GM12878 (cell line): ENCODE data around the gene OLFM1. TPM values are rescaled to one million over a fixed set of nuclear protein-coding genes. Genes with fewer than 3 reads are reported as not detected.

ENCODE experiments used
- ATAC-seq: fragments of 200-7000 bp; cut with Tn5 transposase; 3 replicates; pipeline ENCODE4 v1.9.1; 2020; ENCODE audit warnings: mild to moderate bottlenecking, moderate library complexity
- BruUV-seq: library from RNA; stranded (reverse); fragments of 400-500 nt; replicated peaks from 2 replicates; lab custom pipeline; 2021; lab: Mats Ljungman, UMichigan
- CTCF ChIA-PET: fragments of 300-600 bp; sonication (Branson Sonifier 250); formaldehyde crosslinking; extraction: SDS; loops from one replicate; lab custom pipeline; 2021; ENCODE audit warnings: inconsistent platforms; lab: Yijun Ruan, JAX
- POLR2A ChIA-PET: fragments of 350-600 bp; formaldehyde crosslinking; extraction: SDS; loops from one replicate; lab custom pipeline; 2021; ENCODE audit warnings: inconsistent platforms; lab: Charles Lee
- RAD21 ChIA-PET: fragments of 300-600 bp; sonication (Branson Sonifier 250); formaldehyde crosslinking; loops from one replicate; lab custom pipeline; 2023; ENCODE audit warnings: antibody characterized with exemption; ENCODE audit not compliant: unreplicated experiment; lab: Charles Lee
- SMC1A ChIA-PET: fragments of 300-600 bp; sonication (Branson Sonifier 250); formaldehyde crosslinking; loops from one replicate; lab custom pipeline; 2023; ENCODE audit not compliant: unreplicated experiment, uncharacterized antibody; lab: Charles Lee
- DNase-seq: peaks from one replicate; pipeline ENCODE4 v3.0.0-alpha.2; 2011; ENCODE audit warnings: low read depth, low spot score
- FAIRE-seq: peaks from 3 replicates; lab custom pipeline; 2011; peaks lifted over from hg19 to GRCh38; lab: Jason Lieb, UNC
- H2AFZ ChIP-seq: 2 replicates; pipeline ENCODE4 v1.6.0; 2011; ENCODE audit warnings: low read depth, low read length, control low read depth; ENCODE audit not compliant: control insufficient read depth
- H3K27ac ChIP-seq: 2 replicates; pipeline ENCODE4 v1.5.1; 2011; ENCODE audit warnings: control low read depth; ENCODE audit not compliant: control insufficient read depth, insufficient read depth
- H3K27me3 ChIP-seq, 2 experiments: replicated peaks in 1 of 2; 2 replicates each; pipeline versions ENCODE4 v1.6.0 to v1.6.1; 2011; ENCODE audit warnings: low read length in 1 of 2; ENCODE audit not compliant: control insufficient read depth in 2 of 2, insufficient read depth in 2 of 2
- H3K36me3 ChIP-seq, 2 experiments: 2 replicates each; pipeline ENCODE4 v1.5.1; 2011; ENCODE audit warnings: low read length in 1 of 2; ENCODE audit not compliant: control insufficient read depth in 2 of 2, insufficient read depth in 2 of 2
- H3K4me1 ChIP-seq: 2 replicates; pipeline ENCODE4 v1.6.1; 2011; ENCODE audit warnings: mild to moderate bottlenecking, low read length, moderate library complexity, mixed read lengths; ENCODE audit not compliant: control insufficient read depth, insufficient read depth
- H3K4me2 ChIP-seq: 2 replicates; pipeline ENCODE4 v1.6.0; 2011; ENCODE audit warnings: control low read depth; ENCODE audit not compliant: control insufficient read depth, insufficient read depth
- H3K4me3 ChIP-seq: fragments of 200-600 bp; sonication (generic); 2 replicates; pipeline ENCODE4 v1.5.1; 2016
- H3K79me2 ChIP-seq: 2 replicates; pipeline ENCODE4 v1.6.0; 2011; ENCODE audit warnings: low read length; ENCODE audit not compliant: control insufficient read depth, insufficient read depth
- H3K9ac ChIP-seq: 2 replicates; pipeline ENCODE4 v1.8.0; 2011; ENCODE audit warnings: low read length, control low read depth, mixed read lengths; ENCODE audit not compliant: control insufficient read depth, insufficient read depth
- H3K9me3 ChIP-seq: replicated peaks from 3 replicates; pipeline ENCODE4 v1.5.1; 2011; ENCODE audit warnings: mild to moderate bottlenecking, low read length; ENCODE audit not compliant: control insufficient read depth, insufficient read depth
- H4K20me1 ChIP-seq: 2 replicates; pipeline ENCODE4 v1.6.0; 2011; ENCODE audit not compliant: control insufficient read depth, insufficient read depth
- CREM ChIP-seq: IDR thresholded peaks from 2 replicates; pipeline ENCODE4 v1.6.1; 2014; ENCODE audit warnings: antibody characterized with exemption, low read depth
- HDGF ChIP-seq: fragments of 450-650 bp; IDR thresholded peaks from 2 replicates; pipeline ENCODE4 v1.6.1; 2016; ENCODE audit warnings: antibody characterized with exemption
- IKZF2 ChIP-seq, 2 experiments: fragments of 450-650 bp; IDR thresholded peaks; 2 replicates each; pipeline ENCODE4 v1.6.1; 2017; ENCODE audit warnings: mild to moderate bottlenecking in 2 of 2, moderate library complexity in 2 of 2
- LARP7 ChIP-seq: fragments of 450-650 bp; IDR thresholded peaks from 2 replicates; pipeline ENCODE4 v1.6.1; 2017; ENCODE audit warnings: mild to moderate bottlenecking
- NR2C2 ChIP-seq: IDR thresholded peaks from 2 replicates; pipeline ENCODE4 v1.6.1; 2011; ENCODE audit warnings: borderline replicate concordance, low read depth; ENCODE audit not compliant: control insufficient read depth, insufficient read length
- POU2F2 ChIP-seq: IDR thresholded peaks from 3 replicates; pipeline ENCODE4 v1.6.1; 2011; ENCODE audit warnings: low read depth, mild to moderate bottlenecking, low read length, borderline replicate concordance
- RAD51 ChIP-seq: fragments of 450-650 bp; IDR thresholded peaks from 2 replicates; pipeline ENCODE4 v1.6.1; 2016; ENCODE audit warnings: moderate library complexity, mild to moderate bottlenecking, inconsistent platforms
- TARDBP ChIP-seq: IDR thresholded peaks from 2 replicates; pipeline ENCODE4 v1.6.1; 2016; ENCODE audit warnings: borderline replicate concordance
- ZNF207 ChIP-seq: fragments of 450-650 bp; IDR thresholded peaks from 2 replicates; pipeline ENCODE4 v1.6.1; 2014; ENCODE audit warnings: antibody characterized with exemption, mild to moderate bottlenecking, borderline replicate concordance
- ZNF274 ChIP-seq: IDR thresholded peaks from one replicate; pipeline ENCODE4 v1.8.0; 2011; ENCODE audit not compliant: insufficient read length, insufficient read depth
- ZSCAN29 ChIP-seq: fragments of 450-650 bp; IDR thresholded peaks from 2 replicates; pipeline ENCODE4 v1.6.1; 2017; ENCODE audit warnings: mild to moderate bottlenecking, moderate library complexity
- WGBS: methylation state at CpG from one replicate; pipeline ENCODE4 v1.1.6; 2016; ENCODE audit warnings: low lambda C conversion rate; ENCODE audit not compliant: insufficient replicate concordance, insufficient coverage; ENCODE audit errors: missing lambda C conversion rate; 5-methylcytosine and 5-hydroxymethylcytosine counted together
- in situ Hi-C: fragments of 300-500 bp; cut with MboI; formaldehyde crosslinking; loops from 9 replicates; pipeline ENCODE4 v1.14.3; 2018; ENCODE audit warnings: mixed read lengths
- intact Hi-C: fragments of 100-400 bp; cut with micrococcal nuclease; formaldehyde crosslinking; loops from one replicate; pipeline ENCODE4 v1.14.2; 2022; ENCODE audit not compliant: unreplicated experiment
- polyA plus RNA-seq, 11 experiments: library from polyadenylated mRNA; depleted of rRNA in 4 of 11; unstranded in 6 of 11; stranded (reverse) in 5 of 11; fragments of >200 nt; fragmentation: Nextera tagmentation in 4 of 11; fragmentation: Illumina TruSeq in 1 of 11; extraction: Ambion mirVana in 4 of 11; extraction: Trizol in 1 of 11; gene quantifications; 1 replicate in 1 of 11; 2 replicates in 10 of 11; pipeline versions ENCODE4 v1.2.1 to v1.2.3, GENCODE V29; 2011 to 2016; ENCODE audit warnings: inconsistent platforms in 2 of 11, missing spikeins in 2 of 11, low read depth in 1 of 11
- total RNA-seq, 4 experiments: library from RNA; depleted of rRNA in 3 of 4; stranded (reverse); fragments of >200 nt in 3 of 4; fragmentation: Illumina TruSeq in 1 of 4; extraction: Trizol in 1 of 4; gene quantifications; 2 replicates each; pipeline versions ENCODE4 v1.2.1 to v1.2.3, GENCODE V29; 2013 to 2021
- TF ChIP-seq, protein P1 (sequence below): fragments of 450-650 bp; IDR thresholded peaks from 2 replicates; pipeline ENCODE4 v1.6.1; 2017; ENCODE audit warnings: mild to moderate bottlenecking

Gene OLFM1
- total and polyA plus RNA-seq, 10 of the 15 experiments (the other 5 are each of a cell fraction or from before 2014, with no cell fraction given): not detected

DNA sequence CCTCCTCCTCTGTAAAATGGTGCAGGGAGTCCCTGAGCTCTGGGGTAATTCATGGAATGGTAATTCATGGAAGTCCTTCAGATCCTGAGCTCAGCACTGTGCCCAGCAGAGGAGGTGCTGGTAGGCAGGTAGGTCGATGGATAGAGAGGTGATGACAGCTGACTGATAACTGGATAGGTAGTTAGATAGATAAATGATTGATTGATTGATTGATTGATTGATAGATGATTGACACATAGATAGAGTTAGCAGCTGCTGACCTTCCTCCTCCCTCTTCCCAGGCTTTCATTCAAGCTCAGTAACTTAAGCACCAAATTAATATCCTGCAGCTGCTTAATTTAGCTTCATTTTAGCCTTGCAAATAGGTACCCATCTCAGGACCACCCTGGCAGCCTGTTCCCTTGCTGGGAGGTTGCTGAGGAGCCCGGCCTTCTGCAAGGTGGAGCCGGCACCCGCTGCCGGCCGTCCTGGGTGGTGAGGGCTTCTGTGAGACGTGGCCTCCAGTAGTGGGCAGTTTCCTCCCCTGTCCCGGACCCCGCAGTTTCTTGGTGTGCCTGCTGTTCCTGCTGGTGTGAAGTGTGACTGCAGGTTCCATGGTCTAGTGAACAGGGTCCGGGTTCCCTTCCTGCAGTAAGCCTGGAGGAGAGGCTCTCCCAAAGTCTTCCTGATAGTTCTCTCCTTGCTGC is 13.4 kb downstream of the OLFM1 start:
- no peak for DNase-seq
- no peak for FAIRE-seq
- H3K9ac ChIP-seq: no peak overlapping the region
- H2AFZ ChIP-seq: no peak overlapping the region
- no peaks in the 10 kb centered on the region for H4K20me1 ChIP-seq
- CTCF ChIA-PET: no interaction called here
- no TSS peak for BruUV-seq
- peaks cover 0 to 2% of the 10 kb centered on the region in 2 experiments; a peak in 3 of 4 replicates for H3K27me3 ChIP-seq
- H3K9me3 ChIP-seq: no peaks in the 10 kb centered on the region
- intact Hi-C loops (no loop called here), in situ Hi-C loops (no loop called here)
- RAD21 ChIA-PET: no interaction called here
- H3K27ac ChIP-seq: no peak overlapping the region
- ATAC-seq: no peak
- H3K79me2 ChIP-seq: no peaks in the 10 kb centered on the region
- no peak overlapping the region for H3K4me3 ChIP-seq
- 4% methylated on average over 10 of the region's 10 CpGs for WGBS
- TF ChIP-seq LARP7 (no peak), NR2C2 (no peak), RAD51 (no peak), ZNF207 (no peak), TARDBP (no peak), ZSCAN29 (no peak), HDGF (no peak), IKZF2 (IDR thresholded peaks at IDR 0.05) (no peak), ZNF274 (no peak), CREM (no peak), POU2F2 (no peak)
- TF ChIP-seq, protein P1, sequence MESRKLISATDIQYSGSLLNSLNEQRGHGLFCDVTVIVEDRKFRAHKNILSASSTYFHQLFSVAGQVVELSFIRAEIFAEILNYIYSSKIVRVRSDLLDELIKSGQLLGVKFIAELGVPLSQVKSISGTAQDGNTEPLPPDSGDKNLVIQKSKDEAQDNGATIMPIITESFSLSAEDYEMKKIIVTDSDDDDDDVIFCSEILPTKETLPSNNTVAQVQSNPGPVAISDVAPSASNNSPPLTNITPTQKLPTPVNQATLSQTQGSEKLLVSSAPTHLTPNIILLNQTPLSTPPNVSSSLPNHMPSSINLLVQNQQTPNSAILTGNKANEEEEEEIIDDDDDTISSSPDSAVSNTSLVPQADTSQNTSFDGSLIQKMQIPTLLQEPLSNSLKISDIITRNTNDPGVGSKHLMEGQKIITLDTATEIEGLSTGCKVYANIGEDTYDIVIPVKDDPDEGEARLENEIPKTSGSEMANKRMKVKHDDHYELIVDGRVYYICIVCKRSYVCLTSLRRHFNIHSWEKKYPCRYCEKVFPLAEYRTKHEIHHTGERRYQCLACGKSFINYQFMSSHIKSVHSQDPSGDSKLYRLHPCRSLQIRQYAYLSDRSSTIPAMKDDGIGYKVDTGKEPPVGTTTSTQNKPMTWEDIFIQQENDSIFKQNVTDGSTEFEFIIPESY: no peak
- POLR2A ChIA-PET: no interaction called here
- no peaks in the 10 kb centered on the region for H3K36me3 ChIP-seq
- SMC1A ChIA-PET: no interaction called here
- H3K4me1 ChIP-seq: no peaks in the 10 kb centered on the region
- no peak overlapping the region for H3K4me2 ChIP-seq
